HG02642 (cell line): ENCODE results near the gene WDFY2.
"Not testable (repeated sequence)": the region's sequence is repeated elsewhere in the genome, so short reads cannot be mapped to it uniquely, and the experiment has no call there.

Experiments
- ATAC-seq: cut with Tn5 transposase; IDR thresholded peaks from one replicate; pipeline ENCODE4 v1.9.1; 2021; ENCODE audit warnings: mild to moderate bottlenecking; ENCODE audit not compliant: unreplicated experiment, poor library complexity

The WDFY2 gene

GRCh38 chr13:51626749-51627148 is 42.5 kb downstream of the WDFY2 start:
- ATAC-seq, result no peak

DNA sequence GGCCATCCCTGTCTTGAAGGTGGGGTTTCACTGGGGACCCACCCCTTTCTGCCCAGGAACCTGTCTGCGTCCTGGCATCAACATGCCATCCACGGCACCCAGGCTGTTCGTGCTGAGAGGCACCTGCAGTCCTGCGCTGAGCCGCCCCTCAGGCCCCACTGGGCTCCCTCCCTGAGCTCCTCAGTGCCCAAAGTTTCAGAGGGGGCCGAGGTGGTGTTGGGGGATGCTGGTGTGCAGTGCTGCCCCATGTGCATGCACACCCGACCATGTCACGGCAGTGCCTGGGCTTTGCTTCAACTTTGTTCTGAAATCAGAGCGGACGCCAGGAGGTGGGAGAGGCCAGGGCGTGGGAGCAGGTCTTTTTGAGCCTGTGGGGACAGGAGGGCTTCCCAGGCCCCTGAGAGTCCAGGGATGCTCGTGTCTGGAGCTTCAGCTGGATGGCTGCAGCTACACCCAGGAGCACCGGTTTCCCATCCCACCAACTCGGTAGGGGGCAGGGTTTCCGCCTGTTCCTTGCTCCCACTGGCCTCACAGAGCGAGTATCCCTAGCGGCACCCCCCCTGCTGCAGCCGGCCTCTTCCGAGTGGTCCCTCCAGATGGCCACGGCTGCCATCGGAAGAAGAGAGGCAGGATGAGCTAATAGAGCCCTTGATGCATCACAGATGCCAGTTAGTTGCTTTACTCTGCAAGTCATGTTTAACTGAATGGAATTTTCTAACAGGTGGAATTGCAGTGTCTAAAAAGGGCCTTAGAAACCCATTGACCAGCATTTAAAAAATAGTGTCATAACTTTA is 44.0 kb downstream of the WDFY2 start:
- ATAC-seq, result no peak

GRCh38 chr13:51629491-51630287 is 45.4 kb downstream of the WDFY2 start:
- no peak for ATAC-seq

GRCh38 chr13:51630288-51630615 is 46.0 kb downstream of the WDFY2 start:
- ATAC-seq, result no peak

DNA sequence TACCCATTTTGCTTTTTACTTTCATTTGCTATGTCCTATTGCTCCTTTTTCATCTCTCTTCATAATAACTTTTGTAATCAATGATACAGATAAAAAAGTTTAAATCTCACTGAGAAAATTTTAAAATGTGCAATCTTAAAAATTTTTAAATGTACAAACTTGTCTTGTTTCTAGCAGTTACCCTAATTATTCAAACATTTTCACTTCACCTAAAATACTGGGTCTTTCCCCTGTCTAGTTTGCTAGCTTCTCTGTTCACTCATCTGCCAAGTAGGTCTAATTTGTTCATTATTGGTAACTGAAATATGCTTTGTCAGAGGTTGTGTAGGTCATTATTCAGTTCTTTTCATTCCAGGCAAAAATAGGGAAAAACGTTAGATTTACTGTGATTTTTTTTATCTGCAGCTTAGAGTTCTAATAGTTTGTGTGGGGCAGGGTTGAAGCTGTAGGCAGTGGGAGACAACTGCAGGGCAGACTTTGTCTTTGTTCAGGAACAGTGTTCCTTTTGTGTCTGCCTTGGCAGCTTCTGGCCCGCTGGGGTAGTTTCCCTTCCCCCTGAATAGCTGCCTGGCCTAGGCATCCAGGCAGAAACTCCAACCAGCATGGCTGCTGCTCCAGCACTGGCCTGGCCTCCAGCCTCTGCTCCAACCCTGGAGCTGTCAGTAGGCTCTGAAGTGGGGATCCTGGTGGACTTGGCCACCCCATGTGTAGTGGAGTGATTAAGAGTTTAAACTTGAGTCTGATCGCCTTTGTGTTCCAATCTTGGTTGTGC is 48.5 kb downstream of the WDFY2 start:
- no peak for ATAC-seq

DNA sequence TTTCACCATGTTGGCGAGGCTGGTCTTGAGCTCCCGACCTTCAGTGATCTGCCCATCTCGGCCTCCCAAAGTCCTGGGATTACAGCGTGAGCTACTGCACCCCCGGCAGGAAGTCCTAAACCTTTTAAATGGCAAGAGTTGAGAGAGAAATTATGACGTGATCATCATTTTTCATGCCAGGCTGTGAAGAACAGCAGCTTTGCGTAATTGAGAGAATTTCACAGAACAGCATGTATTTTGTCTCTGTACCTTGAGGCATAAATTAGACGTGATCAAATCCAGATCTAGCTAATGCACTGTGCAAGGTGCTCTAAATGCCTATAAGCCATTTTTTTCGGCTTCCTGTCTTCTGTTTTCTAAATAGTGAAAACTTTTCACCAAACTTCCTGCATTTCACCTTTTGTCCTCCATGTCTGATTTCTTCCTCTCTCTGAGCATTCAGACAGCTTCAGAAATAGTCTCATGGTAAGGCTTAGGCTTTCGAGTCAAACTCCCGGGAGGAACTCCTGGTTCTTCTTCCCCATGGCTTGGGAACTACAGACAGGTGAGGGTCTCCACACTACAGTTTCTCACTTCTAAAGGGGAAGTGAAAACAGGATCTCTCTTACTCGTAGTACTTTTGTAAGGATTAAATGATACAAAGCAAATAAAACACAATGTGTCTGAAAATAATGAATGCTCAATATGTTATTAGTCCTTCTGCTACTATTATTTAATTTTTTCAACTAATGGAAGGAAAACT is 51.0 kb downstream of the WDFY2 start:
- no peak for ATAC-seq

- ATAC-seq, result no peak
Measured at GRCh38 chr13:51636349-51636890, 52.2 kb downstream of the WDFY2 start.

GRCh38 chr13:51637852-51638215 is 53.6 kb downstream of the WDFY2 start:
- no peak for ATAC-seq

DNA sequence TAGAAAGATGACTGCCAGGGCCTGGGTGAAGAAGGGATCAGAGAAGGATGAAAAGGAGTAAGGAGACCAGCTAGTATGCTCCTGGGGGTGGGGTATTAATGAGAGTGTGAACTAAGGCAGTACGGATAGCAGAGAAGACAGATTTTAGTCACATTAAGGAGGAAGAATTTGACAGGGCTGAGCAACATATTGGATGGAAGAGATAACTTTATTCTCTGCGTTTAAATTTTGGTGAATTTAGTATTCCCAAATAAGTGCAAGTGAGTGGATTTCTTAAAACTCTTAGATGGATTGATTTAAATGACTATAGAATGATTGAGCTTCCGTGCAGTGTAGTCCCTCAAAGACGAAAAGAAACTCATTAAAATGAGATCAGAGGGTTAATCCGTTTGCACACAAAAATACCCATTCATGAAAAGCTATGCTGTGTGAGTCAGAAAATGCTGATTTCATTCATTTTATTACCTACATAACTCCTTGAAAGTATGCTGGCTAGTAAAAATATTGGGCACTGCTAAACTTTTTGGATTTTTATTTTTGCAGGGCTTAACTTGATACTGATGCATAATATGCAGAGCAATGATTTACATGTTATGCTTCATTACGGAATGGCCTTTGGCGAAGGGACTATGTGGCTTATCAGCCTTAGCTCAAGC is 54.1 kb downstream of the WDFY2 start:
- no peak for ATAC-seq

- no peak for ATAC-seq
Measured at GRCh38 chr13:51639171-51639570, 54.9 kb downstream of the WDFY2 start.

DNA sequence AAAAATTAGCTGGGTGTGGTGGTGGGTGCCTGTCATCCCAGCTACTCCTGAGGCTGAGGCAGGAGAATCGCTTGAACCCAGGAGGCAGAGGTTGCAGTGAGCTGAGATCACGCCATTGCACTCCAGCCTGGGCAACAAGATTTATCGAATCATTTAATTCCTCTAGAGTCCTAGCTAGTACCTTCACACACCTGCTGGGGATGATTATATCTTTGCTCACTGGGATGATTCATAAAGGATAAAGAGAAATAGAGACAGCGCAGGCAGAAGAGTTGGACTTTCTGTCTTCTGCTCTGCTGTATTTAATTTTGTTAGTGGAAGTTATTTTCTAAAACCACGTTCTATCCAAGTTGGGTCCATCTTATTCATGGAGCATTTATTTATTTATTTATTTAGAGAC is 56.4 kb downstream of the WDFY2 start:
- not testable (repeated sequence) for ATAC-seq

- ATAC-seq, result no peak
Measured at GRCh38 chr13:51643105-51643881, 59.0 kb downstream of the WDFY2 start.

DNA sequence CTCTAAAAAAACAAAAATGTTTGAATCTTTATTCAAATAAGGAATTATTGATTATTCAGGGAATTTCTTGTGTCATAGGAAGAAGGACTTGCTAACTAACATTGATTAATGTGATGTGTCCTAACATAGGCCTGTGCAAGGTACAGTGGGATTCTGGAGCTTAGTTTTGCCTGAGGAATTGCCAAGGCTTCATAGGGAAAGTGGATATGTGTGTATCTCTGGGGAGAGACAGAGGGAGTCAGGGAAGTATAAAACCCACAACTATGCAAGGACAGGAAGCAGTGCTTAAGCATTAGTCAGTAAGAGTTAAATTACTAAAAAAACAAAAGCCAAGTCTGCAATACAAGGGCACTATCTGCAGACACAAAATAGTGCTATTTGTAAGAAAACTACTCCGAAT is 59.6 kb downstream of the WDFY2 start:
- no peak for ATAC-seq

DNA sequence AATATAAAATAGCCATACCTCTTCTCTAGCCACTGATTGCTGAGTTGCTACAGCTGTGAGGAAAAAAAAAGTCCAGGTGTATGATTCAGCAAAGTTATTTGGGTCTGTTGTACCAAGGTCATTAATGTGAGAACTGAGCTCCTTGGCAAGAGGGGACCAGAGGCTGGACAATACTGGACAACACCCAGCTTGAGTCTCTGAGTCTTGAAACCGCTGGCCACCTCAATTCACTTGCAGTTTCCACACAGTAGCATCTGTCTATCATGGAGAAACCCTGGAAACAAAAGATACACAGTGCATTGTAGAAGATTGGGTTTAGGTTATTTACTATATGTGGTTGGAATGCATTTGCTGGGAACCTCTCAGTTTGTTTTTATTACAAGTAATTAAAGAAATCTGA is 60.4 kb downstream of the WDFY2 start:
- ATAC-seq, result no peak

DNA sequence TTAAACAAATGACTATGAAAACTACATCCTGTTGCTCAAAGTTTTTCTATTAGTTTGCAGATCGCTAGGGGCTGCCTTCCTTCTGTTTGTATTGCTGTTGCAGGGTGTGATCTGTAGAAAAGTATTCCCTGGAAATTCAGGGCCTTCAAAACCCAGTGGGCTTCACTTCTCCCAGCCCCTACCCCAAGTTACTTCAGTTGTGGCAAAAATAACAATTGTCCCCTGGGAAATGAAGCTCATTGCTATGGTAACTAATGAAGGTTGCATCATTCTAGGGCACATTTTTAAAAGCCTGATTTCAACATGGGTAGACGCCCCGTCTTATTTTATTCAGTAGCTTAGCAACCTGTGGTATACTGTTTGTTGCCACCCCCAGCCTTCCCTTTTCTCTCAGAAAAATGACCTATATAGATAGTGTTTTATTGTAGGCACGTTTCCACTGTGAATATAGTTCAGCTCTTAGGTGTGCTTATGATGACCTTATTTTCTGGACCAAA is 60.9 kb downstream of the WDFY2 start:
- no peak for ATAC-seq

DNA sequence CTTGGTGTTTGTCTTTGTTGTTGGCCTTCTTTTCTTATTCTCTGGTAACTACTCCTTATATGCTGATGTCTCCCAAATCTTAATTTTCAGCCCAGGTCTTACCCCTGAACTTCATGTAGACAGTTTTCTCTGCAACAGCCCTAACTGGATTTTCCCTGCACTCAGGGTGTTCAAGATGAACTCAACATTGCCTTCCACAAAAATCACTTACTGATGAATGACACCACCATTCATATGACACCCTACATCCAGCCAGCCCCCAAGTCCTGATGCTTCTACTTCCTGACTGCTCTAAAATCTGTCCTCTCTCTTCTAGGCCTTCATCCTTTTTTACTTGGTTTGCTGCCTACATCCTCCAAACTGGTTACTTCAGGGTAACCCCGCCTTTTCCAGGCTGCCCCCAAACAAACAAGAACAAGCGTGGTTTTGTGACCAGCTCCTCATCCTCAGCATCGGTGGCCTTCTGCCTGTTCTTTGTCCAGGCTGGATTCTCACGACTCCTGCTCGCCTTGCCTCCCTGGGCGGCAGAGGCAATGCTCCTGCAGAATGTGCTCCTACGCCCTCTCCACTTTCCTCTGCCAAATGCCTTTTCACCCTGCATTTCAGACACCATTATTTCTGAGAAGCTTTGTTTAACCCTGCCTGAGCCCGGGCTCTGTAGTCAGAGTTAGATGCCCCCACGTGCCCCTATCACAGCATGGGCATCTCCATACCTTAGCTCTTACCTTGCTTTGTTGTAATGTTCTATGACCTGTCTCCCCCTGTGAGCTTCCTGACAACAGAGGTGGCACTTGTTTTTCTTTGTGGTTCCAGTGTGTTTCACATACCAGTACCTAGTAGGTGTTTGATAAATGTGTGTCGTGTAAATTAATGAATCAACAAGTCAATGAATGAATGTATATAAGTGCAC is 61.8 kb downstream of the WDFY2 start:
- no peak for ATAC-seq

DNA sequence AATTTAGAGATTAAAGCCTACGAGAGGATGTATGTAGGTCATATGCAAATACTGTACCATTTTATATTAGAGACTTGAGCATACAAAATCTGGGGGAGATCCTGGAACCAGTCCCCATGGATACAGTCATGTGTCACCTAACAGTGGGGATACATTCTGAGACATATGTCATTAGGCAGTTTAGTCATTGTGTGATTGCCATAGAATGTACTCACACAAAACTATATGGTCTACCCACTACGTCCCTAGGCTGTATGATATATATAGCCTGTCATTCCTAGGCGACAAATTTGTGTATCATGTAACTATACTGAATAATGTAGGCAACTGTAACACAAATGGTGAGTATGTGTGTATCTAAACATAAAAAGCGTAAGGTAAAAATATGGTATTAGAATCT is 62.8 kb downstream of the WDFY2 start:
- no peak for ATAC-seq

DNA sequence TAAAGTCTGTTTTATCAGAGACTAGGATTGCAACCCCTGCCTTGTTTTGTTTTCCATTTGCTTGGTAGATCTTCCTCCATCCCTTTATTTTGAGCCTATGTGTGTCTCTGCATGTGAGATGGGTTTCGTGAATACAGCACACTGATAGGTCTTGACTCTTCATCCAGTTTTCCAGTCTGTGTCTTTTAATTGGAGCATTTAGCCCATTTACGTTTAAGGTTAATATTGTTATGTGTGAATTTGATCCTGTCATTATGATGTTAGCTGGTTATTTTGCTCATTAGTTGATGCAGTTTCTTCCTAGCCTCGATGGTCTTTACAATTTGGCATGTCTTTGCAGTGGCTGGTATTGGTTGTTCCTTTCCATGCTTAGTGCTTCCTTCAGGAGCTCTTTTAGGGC is 67.9 kb downstream of the WDFY2 start:
- ATAC-seq, result not testable (repeated sequence)
